HepG2 (cell line): ENCODE results near the gene SCAANT1. TPM values are rescaled to one million over a fixed set of nuclear protein-coding genes. Genes with fewer than 3 reads are reported as not detected.
A peak's percentile ranks its signal among the peaks of the same experiment; 100 is the strongest.

Experiments
- ARID4A ChIP-seq: sonication (generic); formaldehyde crosslinking; IDR thresholded peaks from 2 replicates; pipeline ENCODE4 v1.5.0; 2020; ENCODE audit warnings: mild to moderate bottlenecking, missing genetic modification reagents, borderline replicate concordance
- GABPB1 ChIP-seq: IDR thresholded peaks from 2 replicates; pipeline ENCODE4 v1.6.1; 2016; ENCODE audit warnings: mild to moderate bottlenecking, missing genetic modification reagents, moderate library complexity, missing compliant biosample characterization
- GLI4 ChIP-seq: sonication (generic); formaldehyde crosslinking; IDR thresholded peaks from 2 replicates; pipeline ENCODE4 v1.5.1; 2020; ENCODE audit warnings: missing genetic modification reagents, mild to moderate bottlenecking, moderate library complexity, borderline replicate concordance
- HINFP ChIP-seq: sonication (generic); formaldehyde crosslinking; IDR thresholded peaks from 2 replicates; pipeline ENCODE4 v1.4.0; 2020; ENCODE audit warnings: low read depth, mild to moderate bottlenecking, missing genetic modification reagents
- ISX ChIP-seq: sonication (generic); formaldehyde crosslinking; conservative IDR thresholded peaks from 2 replicates; pipeline ENCODE4 v1.5.0; 2020; ENCODE audit warnings: missing genetic modification reagents
- KLF6 ChIP-seq: IDR thresholded peaks from 2 replicates; pipeline ENCODE4 v1.8.0; 2016; ENCODE audit warnings: missing biosample characterization, missing genetic modification reagents
- MEIS2 ChIP-seq: sonication (generic); formaldehyde crosslinking; IDR thresholded peaks from 2 replicates; pipeline ENCODE4 v1.9.0; 2021; ENCODE audit warnings: mild to moderate bottlenecking, missing genetic modification reagents
- MXI1 ChIP-seq: IDR thresholded peaks from 3 replicates; pipeline ENCODE4 v1.6.1; 2012; ENCODE audit warnings: low read depth, low read length, inconsistent platforms, borderline replicate concordance
- MYPOP ChIP-seq: sonication (generic); formaldehyde crosslinking; IDR thresholded peaks from 2 replicates; pipeline ENCODE4 v1.8.1; 2023; ENCODE audit warnings: mild to moderate bottlenecking, moderate library complexity, missing genetic modification reagents
- POLR2G ChIP-seq: fragments of 200-400 bp; formaldehyde crosslinking; IDR thresholded peaks from 2 replicates; pipeline ENCODE4 v1.6.1; 2018; ENCODE audit warnings: mild to moderate bottlenecking, low read depth, low read length, moderate library complexity
- RBM39 ChIP-seq: fragments of 200-400 bp; formaldehyde crosslinking; IDR thresholded peaks from one replicate; pipeline ENCODE4 v1.6.1; 2018; ENCODE audit warnings: antibody characterized with exemption, mild to moderate bottlenecking, low read depth, low read length; ENCODE audit not compliant: poor library complexity, severe bottlenecking
- ZNF121 ChIP-seq: sonication (generic); formaldehyde crosslinking; IDR thresholded peaks from 2 replicates; pipeline ENCODE4 v1.5.0; 2020; ENCODE audit warnings: mild to moderate bottlenecking, missing genetic modification reagents
- ZNF253 ChIP-seq: sonication (generic); formaldehyde crosslinking; IDR thresholded peaks from 2 replicates; pipeline ENCODE4 v1.8.0; 2022; ENCODE audit warnings: mild to moderate bottlenecking, missing genetic modification reagents, borderline replicate concordance
- ZNF335 ChIP-seq: sonication (generic); formaldehyde crosslinking; IDR thresholded peaks from 2 replicates; pipeline ENCODE4 v1.4.0; 2020; ENCODE audit warnings: missing genetic modification reagents
- ZNF34 ChIP-seq: sonication (generic); formaldehyde crosslinking; IDR thresholded peaks from 2 replicates; pipeline ENCODE4 v1.4.0; 2020; ENCODE audit warnings: mild to moderate bottlenecking, missing genetic modification reagents, borderline replicate concordance
- ZNF782 ChIP-seq: sonication (generic); formaldehyde crosslinking; IDR thresholded peaks from 2 replicates; pipeline ENCODE4 v1.4.0; 2020; ENCODE audit warnings: missing genetic modification reagents, mild to moderate bottlenecking, borderline replicate concordance
- polyA plus RNA-seq, 8 experiments: library from polyadenylated mRNA; depleted of rRNA in 3 of 8; stranded (reverse) in 7 of 8; unstranded in 1 of 8; fragments of >200 nt; fragmentation: Illumina TruSeq in 4 of 8; extraction: Trizol in 4 of 8; gene quantifications; 2 replicates each; pipeline versions ENCODE4 v1.2.1 to v1.2.3, GENCODE V29; 2011 to 2016; ENCODE audit warnings: low read depth in 4 of 8, missing spikeins in 1 of 8, mixed read lengths in 1 of 8; ENCODE audit not compliant: insufficient read depth in 1 of 8
- total RNA-seq, 5 experiments: library from RNA; depleted of rRNA; stranded (reverse); fragments of >200 nt; fragmentation: Illumina TruSeq; extraction: Trizol; gene quantifications; 2 replicates each; pipeline ENCODE4 v1.2.3, GENCODE V29; 2016; ENCODE audit warnings: low read depth in 1 of 5

The SCAANT1 gene
- total and polyA plus RNA-seq, 2 of the 13 experiments (the other 11 are each of a cell fraction or from before 2014, with no cell fraction given): not detected

GRCh38 chr3:63863150-63864007 is 48.8 kb downstream of the SCAANT1 start, which contains the start of the genes ATXN7 and THOC7 (continued):
- 0 out of 2 replicates have a peak, but pooled peaks have one; percentile 43 for TF ChIP-seq HINFP
- TF ChIP-seq POLR2G: peak; percentile 53; the same call in 1 of the 2 replicates
- 0 out of 2 replicates have a peak, but pooled peaks have one; percentile 43 for TF ChIP-seq ZNF335 (CRISPR knock-in tag)
- TF ChIP-seq MXI1: peak; percentile 21; the same call in 1 of the 3 replicates
- peak; percentile 84 for TF ChIP-seq MEIS2 (CRISPR knock-in tag)
- peak; percentile 33 for TF ChIP-seq ARID4A (CRISPR knock-in tag)
- TF ChIP-seq GABPB1 (CRISPR knock-in tag): 0 out of 2 replicates have a peak, but pooled peaks have one; percentile 55
- TF ChIP-seq ZNF121 (CRISPR knock-in tag): 0 out of 2 replicates have a peak, but pooled peaks have one; percentile 14
- peak; percentile 46; the same call in 1 of the 2 replicates for TF ChIP-seq MYPOP (CRISPR knock-in tag)
- TF ChIP-seq ZNF34 (CRISPR knock-in tag): 0 out of 2 replicates have a peak, but pooled peaks have one; percentile 83
- TF ChIP-seq ISX (CRISPR knock-in tag): 0 out of 2 replicates have a peak, but pooled peaks have one; percentile 42
- TF ChIP-seq GLI4 (CRISPR knock-in tag): 0 out of 2 replicates have a peak, but pooled peaks have one; percentile 20
- TF ChIP-seq ZNF253: peak; percentile 74; the same call in 1 of the 2 replicates
- 0 out of 2 replicates have a peak, but pooled peaks have one; percentile 91 for TF ChIP-seq ZNF782
- TF ChIP-seq KLF6 (CRISPR knock-in tag): 0 out of 2 replicates have a peak, but pooled peaks have one; percentile 26
- TF ChIP-seq RBM39: peak; percentile 42
